Ishikawa (cell line): ENCODE results near the gene TIMP2.

Experiments
- CEBPB ChIP-seq: IDR thresholded peaks from 2 replicates; pipeline ENCODE4 v1.6.1; 2012
- CREB1 ChIP-seq: IDR thresholded peaks from 2 replicates; pipeline ENCODE4 v1.6.1; 2012; ENCODE audit warnings: low read depth
- EP300 ChIP-seq: IDR thresholded peaks from 2 replicates; pipeline ENCODE4 v1.6.1; 2012; ENCODE audit warnings: borderline replicate concordance
- REST ChIP-seq: IDR thresholded peaks from 2 replicates; pipeline ENCODE4 v1.6.1; 2012; ENCODE audit warnings: low read depth, mild to moderate bottlenecking
- TEAD4 ChIP-seq: IDR thresholded peaks from 2 replicates; pipeline ENCODE4 v1.6.1; 2012
- YY1 ChIP-seq: IDR thresholded peaks from 2 replicates; pipeline ENCODE4 v1.6.1; 2012; ENCODE audit warnings: low read depth

GRCh38 chr17:78872486-78872885, 52.7 kb downstream of the TIMP2 start:
- TF ChIP-seq EP300 (no peak), CEBPB (no peak), YY1 (no peak), REST (no peak), TEAD4 (no peak), CREB1 (no peak)
